Fibroblast of mammary gland (primary cell): ENCODE measurements around the gene MDM1.

ENCODE experiments used
- DNase-seq: peaks from one replicate; pipeline ENCODE4 v3.0.0-alpha.2; 2010; ENCODE audit warnings: low read depth
- H3K4me3 ChIP-seq: 2 replicates; pipeline ENCODE4 v1.5.1; 2011; ENCODE audit warnings: low read depth, mild to moderate bottlenecking, low read length, moderate library complexity; ENCODE audit not compliant: control insufficient read depth
- CTCF ChIP-seq: conservative IDR thresholded peaks from 2 replicates; pipeline ENCODE4 v1.5.1; 2011; ENCODE audit warnings: low read depth, low read length, inconsistent platforms; ENCODE audit not compliant: control insufficient read depth, insufficient read depth

The MDM1 gene

GRCh38 chr12:68356986-68357385 lies 24.8 kb upstream of the MDM1 start:
- no peak for TF ChIP-seq CTCF
- DNase-seq: no peak
- no peak overlapping the region for H3K4me3 ChIP-seq

- no peak overlapping the region for H3K4me3 ChIP-seq
- TF ChIP-seq CTCF: no peak
- DNase-seq: no peak
These were observed 24.0 kb upstream of the MDM1 start for GRCh38 chr12:68356060-68356695.

- TF ChIP-seq CTCF: no peak
- no peak for DNase-seq
- H3K4me3 ChIP-seq: no peak overlapping the region
These were observed 22.9 kb upstream of the MDM1 start for GRCh38 chr12:68354977-68355541.

- no peak for TF ChIP-seq CTCF
- peak; percentile 56 for DNase-seq
- H3K4me3 ChIP-seq: no peak overlapping the region
These were observed 19.9 kb upstream of the MDM1 start for GRCh38 chr12:68352067-68352466.

- no peak for TF ChIP-seq CTCF
- peak; percentile 45 for DNase-seq
These were observed 18.6 kb upstream of the MDM1 start for GRCh38 chr12:68350753-68351152.

GRCh38 chr12:68349921-68350606 lies 17.9 kb upstream of the MDM1 start:
- no peak for TF ChIP-seq CTCF
- H3K4me3 ChIP-seq: no peak overlapping the region
- no peak for DNase-seq

More at GRCh38 chr12:68350753-68351152, 18.6 kb upstream of the MDM1 start:
- no peak overlapping the region for H3K4me3 ChIP-seq

GRCh38 chr12:68349220-68349621 lies 17.1 kb upstream of the MDM1 start:
- TF ChIP-seq CTCF: no peak
- no peak for DNase-seq
- no peak overlapping the region for H3K4me3 ChIP-seq
